GM04504 (cell line): Measurements from ENCODE around the gene RAD51B.

Experiments
- DNase-seq: peaks from one replicate; pipeline ENCODE4 v3.0.0-alpha.2; 2012; ENCODE audit warnings: low read depth

RAD51B gene

DNA sequence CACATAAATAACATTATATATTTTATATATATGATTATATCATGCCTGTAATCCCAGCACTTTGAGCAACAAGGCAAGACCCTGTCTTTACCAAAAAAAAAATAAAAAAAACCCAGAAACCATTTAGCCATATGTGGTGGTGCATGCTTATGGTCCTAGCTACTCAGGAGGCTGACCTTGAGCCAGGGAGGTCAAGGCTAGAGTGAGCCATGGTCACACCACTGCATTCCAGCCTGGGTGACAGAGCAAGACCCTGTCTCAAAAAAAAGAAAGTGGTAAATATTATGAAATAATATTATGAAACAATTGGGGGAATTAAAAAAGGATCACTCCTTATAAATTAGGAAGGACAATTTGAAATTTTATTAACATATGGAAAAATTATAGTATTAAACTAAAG, 16.0 kb downstream of the RAD51B start:
- DNase-seq: no peak

DNA sequence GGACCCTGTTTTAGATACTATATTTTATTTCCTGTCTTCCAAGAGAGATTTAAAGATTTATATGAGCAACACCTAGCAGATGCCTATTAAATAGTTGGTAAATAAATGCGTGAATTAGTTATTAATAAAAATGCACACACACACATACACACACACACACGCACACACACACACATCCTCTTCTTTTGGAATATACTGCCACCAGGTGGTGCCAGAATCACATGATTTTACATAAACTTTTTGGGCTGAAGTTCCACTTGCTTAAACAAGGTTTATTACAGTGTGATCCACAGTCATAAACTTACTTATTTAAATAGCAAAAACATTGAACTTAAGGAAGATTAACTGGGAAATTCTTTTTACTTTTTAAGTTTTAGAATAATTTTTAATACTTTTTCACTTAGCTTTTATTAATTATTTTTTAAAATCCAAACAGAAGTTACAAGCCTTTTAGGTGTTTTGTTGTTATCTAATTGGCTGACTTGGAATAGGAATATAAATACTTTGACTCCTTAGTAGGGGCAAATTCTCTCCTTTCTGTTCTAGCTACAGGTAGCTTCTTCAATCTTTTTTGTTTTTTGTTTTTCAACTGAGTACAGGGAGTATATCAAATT, 17.5 kb downstream of the RAD51B start:
- peak; percentile 54 for DNase-seq

DNA sequence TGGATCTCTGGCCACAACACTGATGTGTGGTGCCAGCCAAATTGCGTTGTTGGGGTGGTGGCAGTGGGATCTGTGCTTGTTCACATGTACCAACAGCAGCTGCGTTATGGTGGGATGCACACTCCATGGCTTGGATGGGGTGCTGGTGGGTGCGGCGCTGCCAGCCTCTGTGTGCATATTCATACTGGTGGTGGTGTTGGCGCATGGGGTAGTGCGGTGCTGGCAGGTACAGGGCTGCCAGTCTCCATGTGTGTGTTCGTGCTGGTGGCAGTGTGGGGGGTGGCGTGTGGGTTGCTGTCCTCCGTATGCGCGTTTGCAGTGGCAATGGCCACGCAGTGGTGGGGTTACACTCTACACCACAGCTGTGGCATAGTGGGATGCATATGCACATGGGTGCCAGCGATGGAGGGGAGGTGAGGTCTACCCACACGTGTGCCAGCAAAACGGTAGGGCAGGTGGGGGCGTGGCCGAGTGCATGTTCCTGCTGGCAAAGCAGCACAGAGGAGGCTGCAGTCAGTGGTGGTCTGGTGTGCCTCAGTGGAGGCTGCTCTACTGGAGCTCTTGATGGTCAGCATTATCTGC, 26.5 kb downstream of the RAD51B start:
- no peak for DNase-seq

DNA sequence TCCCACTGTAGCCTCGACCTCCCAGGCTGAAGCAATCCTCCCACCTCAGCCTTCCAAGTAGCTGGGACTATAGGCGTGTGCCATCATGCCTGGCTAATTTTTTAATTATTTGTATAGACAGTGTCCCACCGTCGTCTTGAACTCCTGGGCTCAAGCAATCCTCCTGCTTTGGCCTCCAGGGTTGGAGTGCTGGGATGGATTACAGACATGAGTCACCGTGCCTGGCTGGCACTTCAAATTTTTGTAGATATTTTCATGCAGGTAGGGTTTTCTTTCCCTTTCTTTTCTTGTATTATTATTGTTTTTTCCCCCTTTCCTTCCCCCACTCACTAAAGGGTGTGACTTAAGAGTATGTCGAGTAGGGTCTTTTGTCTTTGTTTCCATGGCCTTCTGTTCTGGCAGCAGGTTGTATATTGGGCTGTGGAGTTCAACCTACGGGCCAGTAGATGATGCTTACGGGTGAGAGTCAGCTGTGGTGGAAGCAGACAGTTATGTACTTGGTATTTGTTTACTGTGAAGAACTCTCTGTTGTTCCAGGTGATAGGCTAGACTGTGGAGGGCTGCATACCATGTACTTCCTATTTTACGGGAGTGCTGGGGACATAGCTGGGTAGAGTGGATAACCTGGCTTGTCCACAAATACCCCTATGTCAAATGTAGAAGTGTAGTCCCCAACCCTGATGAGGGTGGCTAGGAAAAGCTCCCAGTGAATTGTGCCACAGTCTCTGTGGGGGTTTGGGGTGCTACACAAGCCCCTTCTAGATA, 30.7 kb downstream of the RAD51B start:
- no peak for DNase-seq

DNA sequence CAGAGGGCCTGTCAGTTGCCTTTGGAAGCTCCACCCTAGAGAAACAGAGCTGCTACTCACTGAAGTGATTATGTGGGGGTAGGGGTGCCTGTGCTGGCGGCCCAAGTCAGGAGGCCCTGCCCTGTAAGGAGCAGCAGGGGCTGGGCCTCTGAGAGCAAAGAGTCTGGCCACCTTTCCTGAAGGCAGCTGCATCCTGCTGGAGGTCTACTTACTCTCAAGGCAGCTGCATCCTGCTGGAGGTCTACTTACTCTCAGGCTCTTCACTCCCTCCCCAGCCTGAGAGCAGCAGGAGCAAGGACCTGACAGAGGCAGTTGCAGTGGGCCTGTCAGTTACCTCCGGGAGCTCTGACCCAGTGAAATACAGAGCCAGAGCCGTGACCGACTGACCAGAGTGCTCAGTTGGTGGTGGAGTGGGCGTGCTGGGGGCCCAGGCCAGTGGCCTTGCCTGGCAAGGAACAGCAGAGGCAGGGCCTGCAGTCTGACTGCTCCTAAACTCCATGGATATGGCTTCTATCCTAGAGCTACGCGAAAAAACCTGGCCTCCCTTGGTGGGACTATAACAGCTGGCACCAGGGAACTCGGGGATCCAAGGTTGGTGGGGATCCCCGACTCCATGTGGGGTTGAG, 32.3 kb downstream of the RAD51B start:
- DNase-seq: no peak

DNA sequence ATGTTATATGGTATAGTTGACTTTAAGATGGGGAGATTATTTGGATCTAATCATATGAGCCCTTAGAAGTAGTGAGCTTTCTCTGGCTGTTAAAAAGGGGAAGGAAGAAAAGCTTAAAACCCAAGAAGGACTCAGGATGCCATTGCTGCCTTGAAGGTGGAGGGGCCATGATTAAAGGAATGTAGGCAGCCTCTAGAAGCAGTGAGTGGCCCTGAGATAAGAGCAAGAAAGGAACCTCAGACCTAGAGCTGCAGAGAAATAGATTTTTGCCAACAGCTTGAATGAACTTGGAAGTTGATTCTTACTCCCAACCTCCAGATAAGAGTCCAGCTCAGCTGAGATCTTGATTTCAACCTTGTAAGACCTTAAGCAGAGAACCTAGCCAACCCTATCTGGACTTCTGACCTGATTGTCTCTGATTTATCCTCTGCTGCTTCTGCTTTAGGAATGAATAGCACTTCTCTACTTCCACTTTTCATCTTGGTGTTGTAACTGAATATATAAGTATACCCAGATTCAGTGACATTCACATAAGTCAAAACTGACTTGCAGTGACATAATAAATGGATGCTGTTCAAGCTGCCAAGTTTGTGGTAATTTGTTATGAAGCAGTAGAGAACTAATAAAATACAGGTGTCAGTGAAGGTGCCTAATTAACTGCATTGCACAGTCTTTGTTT, 33.5 kb downstream of the RAD51B start:
- no peak for DNase-seq

DNA sequence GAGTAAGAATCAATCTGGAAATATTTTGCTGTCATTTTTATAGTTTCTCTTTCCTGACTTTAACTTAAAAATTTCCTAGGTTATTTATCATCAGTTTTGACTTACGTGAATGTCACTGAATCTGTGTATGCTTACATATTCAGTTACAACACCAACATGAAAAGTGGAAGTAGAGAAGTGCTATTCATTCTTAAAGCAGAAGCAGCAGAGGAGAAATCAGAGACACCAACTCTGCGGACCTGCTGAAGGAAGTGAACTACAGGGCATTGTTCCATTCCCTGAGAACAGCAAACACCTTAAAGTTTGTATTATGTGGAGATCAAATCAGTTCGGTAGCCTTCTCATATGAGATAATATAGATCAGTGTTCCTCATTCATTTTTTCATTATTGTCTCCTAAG, 34.1 kb downstream of the RAD51B start:
- no peak for DNase-seq

DNA sequence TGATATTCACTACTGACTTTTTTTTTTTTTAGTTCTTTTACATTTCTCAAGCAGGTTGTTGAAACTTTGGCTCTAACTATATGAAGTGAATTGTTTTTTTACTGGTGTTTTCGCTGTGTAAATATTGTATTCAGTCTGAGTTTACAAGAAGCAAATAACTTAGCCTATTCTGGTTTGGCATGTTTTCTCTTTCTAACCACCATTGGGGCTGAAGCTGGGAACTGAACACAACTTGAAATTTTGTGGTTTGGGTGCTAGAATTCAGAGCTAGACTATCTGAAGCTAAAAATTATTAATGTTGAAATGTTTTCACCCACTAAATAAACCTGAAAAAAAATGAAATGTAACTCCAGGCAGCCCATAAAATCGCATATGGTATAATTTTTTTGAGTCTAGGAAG, 37.2 kb downstream of the RAD51B start:
- DNase-seq: no peak

DNA sequence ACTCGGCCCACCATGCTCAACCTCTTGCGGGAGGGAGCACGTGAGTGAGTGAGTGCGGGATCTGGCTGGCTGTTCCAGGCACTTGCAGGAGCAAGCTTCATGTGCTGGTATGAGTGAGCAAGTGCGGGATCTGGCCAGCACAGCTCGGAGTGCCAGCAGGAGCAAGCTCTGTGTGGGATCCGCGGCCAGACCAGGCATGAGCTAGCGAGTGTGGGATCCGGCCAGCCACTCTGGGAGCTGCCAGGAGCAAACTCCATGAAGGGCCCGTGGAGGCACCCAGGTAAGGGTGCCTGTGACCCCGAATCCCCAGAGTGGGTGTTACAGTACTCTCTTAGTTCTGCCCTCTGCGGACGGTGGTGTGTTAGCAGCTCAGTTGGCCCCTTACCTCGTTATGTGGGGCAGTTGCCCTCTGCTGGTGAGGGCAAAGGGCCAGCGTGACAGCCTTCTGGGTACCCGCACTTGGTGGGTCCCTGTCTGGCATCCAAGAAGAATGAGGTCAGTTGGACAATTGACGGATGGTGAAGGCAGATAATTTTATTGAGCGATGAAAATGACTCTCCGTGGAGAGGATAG, 38.3 kb downstream of the RAD51B start:
- no peak for DNase-seq

DNA sequence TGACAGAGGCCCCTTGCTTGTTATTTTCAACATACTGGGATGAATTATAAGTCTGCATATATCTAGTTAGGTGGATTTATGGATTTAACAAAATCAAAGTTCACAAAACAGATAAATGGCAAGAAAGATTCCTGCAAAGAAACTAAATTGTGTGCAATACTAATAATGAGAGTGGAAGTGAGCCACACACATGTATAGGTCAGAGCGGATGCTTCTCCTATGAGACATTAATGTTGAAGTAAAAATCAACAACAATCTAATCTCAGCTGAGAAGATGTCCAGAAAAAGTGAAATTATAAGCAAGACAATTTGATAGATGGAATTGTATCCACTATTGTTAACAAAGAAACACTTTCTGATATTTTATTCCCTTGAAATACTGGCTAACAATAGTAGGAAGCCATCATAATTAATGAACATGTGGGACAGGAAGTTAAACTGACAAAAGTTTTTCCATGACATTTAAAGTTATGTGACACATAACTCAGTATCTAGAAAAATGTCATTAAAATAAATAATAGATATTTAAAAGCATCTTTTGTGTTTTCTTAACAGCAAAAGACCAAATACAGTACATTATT, 39.7 kb downstream of the RAD51B start:
- DNase-seq: no peak

DNA sequence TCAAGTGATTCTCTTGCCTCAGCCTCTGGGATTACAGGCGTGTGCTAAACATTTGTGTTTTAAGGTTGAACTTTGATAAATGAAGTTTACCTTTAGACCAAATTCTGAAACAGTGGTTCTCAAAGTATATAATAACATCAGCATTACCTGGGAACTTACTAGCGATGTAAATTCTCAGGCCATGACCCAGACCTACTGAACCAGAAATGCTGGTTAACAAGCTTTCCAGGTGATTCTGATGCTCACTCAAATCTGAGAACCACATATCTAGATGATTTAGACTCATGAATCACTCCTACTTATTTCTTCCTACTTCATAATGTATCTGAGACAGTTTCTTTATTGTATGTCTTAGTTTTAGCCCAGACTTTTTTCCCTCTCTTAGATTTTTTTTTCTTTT, 43.6 kb downstream of the RAD51B start:
- no peak for DNase-seq

DNA sequence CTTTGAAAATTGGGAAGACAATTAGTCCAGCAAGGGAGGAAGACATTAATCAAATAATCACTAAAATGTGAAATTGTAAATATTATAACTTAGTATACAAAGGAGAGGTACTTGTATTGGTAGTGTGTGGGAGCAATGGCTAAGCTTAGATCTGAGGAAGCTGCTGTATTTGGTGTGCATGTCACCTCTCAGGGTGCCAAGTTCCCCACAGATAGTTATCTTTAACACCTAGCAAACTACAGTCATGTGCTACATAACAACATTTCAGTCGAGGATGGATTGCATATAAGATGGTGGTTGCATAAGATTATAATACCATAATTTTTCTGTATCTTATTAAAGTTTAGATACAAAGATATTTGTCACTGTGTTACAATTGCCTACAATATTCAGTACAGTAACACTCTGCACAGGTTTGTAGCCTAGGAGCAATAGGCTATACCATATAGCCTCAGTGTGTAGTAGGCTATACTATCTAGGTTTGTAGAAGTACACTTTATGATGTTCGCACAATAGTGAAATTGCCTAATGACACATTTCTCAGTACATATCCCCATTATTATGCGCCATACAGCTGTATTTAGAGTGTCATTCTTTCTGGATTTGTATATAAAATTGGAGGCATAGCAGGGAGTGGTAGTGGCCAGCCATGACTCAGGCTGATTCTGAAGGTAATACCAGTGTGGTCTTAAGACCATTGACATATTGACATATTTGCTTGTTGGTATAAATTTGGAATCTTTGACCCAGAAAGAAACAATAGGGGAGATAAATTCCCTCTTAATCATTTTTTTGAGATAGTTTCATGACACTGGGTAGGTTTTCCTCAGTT, 55.8 kb downstream of the RAD51B start:
- no peak for DNase-seq

DNA sequence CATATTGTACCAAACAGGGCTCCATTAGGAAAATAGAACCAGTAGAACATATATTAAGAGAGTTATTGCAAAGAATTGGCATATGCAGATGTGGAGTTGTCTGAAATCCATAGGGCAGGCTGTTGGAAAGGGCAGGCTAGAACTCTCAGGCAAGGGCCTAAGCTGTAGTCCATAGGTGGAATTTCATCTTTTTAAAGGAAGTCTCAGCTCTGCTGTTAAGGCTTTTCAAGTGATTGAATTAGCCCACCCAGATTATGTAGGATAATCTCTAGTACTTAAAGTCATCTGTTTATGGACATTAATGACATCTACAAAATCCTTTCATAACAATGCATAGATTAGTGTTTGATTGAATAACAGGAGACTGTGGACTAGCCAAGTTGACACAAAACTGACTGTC, 59.4 kb downstream of the RAD51B start:
- no peak for DNase-seq

DNA sequence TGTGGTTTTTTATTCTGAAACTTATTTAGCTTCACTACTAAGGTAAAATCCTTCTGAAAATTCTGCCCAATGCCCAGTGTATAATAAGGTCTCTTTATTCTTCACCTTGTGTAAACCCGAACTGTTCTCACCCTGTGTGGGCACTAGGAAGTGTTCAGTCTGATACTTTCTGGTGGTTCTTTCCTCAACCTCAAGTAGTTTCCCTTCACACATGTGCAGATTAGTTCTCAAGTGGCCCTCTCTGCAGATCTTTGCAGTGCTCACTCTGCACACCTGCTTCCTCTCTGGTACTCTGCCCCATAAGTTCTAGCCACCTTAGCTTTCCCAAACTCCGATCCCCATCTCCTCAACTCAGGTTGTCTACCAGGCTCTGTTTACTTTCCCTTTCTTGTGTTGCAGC, 61.6 kb downstream of the RAD51B start:
- DNase-seq: no peak

DNA sequence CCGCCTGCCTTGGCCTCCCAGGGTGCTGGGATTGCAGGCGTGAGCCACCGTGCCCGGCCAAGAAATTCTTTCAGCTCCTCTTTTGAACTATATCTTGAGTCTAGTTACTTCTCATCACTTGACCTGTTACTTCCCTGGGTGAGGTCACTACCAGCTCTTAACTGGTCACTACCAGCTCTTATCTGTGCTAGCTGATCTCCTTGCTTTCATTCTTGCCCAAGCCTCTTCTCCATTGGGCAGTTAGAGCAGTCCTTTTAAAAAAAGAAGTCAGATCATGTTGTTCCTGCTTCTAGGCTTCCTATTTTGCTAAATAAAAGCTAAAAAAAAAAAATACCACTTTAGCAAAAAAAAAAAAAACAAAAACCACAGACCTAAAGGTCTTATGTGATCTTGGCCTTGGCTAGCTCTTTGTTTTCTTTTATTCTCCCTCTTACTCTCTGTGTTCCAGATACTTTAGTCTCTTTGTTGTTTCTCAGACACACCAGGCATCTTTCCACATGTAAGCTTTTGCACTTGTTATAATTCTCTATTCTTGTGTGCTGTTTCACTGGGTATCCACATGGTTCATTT, 63.5 kb downstream of the RAD51B start:
- no peak for DNase-seq

DNA sequence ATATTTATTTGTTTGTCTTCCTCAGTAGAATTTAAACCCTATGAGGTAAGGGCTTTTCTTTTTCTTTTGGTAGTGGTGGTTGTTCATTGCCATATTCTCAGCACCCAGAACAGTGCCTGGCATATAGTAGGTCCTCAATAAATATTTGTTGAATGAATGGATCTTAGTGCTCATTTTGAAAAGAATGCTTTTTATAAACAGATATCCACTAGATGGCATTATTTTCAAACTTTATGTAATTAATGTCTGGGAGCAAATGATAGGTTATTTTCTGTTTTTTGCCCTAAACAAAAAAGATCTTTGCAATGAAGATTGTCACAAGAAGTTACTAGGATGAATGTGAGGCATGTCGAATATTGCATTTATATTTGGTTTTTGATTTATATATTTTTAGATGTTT, 64.1 kb downstream of the RAD51B start:
- no peak for DNase-seq

DNA sequence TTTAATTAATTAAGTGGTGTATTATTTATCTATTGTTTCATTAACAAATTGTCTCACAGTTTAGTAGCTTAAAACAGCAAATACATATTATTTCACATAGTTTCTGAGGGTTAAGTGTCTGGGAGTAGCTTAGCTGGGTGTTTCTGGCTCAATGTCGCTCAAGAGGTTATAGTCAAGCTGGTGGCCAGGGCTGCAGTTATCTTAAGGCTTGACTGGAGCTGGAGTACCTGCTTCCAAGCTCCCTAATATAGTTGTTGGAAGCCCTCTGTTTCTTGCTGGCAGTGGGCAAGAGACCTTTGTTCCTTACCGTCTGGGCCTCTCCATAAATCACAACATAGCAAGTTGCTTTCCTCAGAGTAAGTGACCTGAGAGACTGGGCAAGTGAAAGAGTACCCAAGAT, 66.6 kb downstream of the RAD51B start:
- no peak for DNase-seq

DNA sequence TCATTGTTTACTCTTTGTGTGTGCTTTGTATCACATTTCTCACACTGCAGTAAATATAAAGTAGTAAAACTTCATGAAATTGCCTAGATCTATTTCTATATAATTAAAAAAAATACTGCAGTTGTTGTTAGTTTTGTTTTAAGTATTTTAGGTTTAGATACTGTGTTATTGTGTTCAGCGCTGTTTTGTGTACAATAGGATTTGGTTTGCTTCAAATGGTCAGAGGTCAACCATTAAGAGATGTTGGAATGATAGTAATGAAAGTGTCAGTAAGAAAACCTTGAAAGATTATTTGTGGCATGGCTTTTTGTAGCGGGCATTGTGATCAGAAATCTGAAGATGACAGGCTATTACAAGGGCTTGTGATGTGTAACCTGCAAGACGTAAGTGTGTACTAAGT, 67.9 kb downstream of the RAD51B start:
- DNase-seq: no peak

DNA sequence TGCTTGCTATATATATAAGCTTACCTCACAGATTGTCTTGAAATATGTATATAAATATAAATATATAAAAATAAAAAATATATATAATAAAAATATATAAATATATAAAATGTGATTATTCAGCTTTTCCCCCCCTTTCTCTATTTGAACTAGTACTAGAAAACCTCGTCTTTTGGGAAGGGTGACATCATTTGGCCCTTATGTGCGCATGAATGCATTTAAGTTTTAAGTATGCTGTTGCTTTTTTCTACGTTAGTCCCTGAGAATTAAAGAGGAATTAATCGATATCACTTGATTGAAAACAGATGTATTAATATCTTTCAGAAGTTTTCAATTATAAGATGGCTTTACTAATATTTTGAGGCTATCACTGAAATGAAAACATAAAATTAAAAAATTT, 69.9 kb downstream of the RAD51B start:
- DNase-seq: no peak

DNA sequence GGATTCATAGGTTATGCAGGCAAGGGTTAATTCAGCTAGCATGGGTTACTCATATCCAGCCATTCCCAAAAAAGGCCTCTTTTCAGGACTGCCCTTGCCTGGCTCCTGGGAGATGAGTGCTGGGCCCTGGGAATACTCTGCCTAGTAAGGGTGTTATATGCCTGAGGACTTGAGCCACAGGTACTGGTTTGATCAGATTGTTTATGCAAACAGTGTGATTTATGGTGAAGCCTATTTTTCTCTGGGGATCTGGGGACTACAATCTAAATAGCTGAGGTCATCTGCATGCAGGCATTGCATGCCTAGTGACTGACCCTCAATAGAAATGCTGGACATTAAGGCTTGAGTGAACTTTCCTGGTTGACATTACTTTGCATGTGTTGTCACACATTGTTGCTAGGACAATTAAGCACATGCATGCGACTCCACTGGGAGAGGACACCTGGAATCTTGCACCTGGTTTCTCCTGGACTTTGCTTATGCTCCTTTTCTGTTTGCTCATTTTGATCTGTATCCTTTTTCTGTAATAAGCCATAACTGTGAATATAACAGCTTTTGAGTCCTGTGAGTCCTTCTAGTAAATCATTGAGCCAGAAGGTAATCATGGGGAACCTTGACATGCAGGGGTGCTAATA, 73.0 kb downstream of the RAD51B start:
- DNase-seq: no peak
